Right lobe of liver (tissue), 6 donors: ENCODE measurements around the gene PDE6B. TPM values are rescaled to one million over a fixed set of nuclear protein-coding genes. Genes with fewer than 3 reads are reported as not detected.

Experiments
- ATAC-seq, 4 donors: fragments of 200-7000 bp; cut with Tn5 transposase; one replicate each; pipeline ENCODE4 v1.9.1; 2020; ENCODE audit warnings: mild to moderate bottlenecking in 4 of 4, moderate library complexity in 4 of 4
- DNase-seq, 3 donors: peaks; one replicate each; pipeline ENCODE4 v3.0.0-alpha.2; 2020
- H3K27ac ChIP-seq, 3 donors: fragments of 200-600 bp; one replicate each; pipeline ENCODE4 v1.8.0; 2022
- H3K27me3 ChIP-seq, 2 donors: fragments of 200-600 bp; one replicate each; pipeline ENCODE4 v1.8.0; 2022
- H3K36me3 ChIP-seq, 4 donors: fragments of 200-600 bp; sonication (generic) in 1 of 4; one replicate each; pipeline versions ENCODE4 v1.5.1 to v1.8.0; 2017 to 2022; ENCODE audit warnings: control low read depth in 1 of 4
- H3K4me1 ChIP-seq, 4 donors: fragments of 200-600 bp; sonication (generic) in 1 of 4; one replicate each; pipeline versions ENCODE4 v1.5.1 to v1.8.0; 2017 to 2022; ENCODE audit warnings: control low read depth in 1 of 4
- H3K4me3 ChIP-seq, 3 donors: fragments of 200-600 bp; one replicate each; pipeline ENCODE4 v1.8.0; 2022
- H3K9me3 ChIP-seq, 4 donors: fragments of 200-600 bp; sonication (generic) in 1 of 4; one replicate each; pipeline versions ENCODE4 v1.5.1 to v1.8.0; 2017 to 2022; ENCODE audit warnings: control low read depth in 1 of 4
- CTCF ChIP-seq, 4 donors: fragments of 200-600 bp in 3 of 4; fragments of 450-650 bp in 1 of 4; IDR thresholded peaks; one replicate each; pipeline versions ENCODE4 v1.5.1 to v1.8.0; 2016 to 2022; ENCODE audit warnings: antibody characterized with exemption in 4 of 4, mild to moderate bottlenecking in 2 of 4
- POLR2A ChIP-seq: fragments of 450-650 bp; IDR thresholded peaks from one replicate; pipeline ENCODE4 v1.6.1; 2017; ENCODE audit warnings: antibody characterized with exemption, mild to moderate bottlenecking
- WGBS: methylation state at CpG from one replicate; pipeline ENCODE4 v1.1.6; 2018; ENCODE audit warnings: low coverage, low lambda C conversion rate; ENCODE audit not compliant: insufficient coverage; ENCODE audit errors: missing lambda C conversion rate; 5-methylcytosine and 5-hydroxymethylcytosine counted together
- intact Hi-C, 2 donors: fragments of 100-400 bp; cut with DNase I; formaldehyde crosslinking; loops; one replicate each; pipeline versions ENCODE4 v1.11.2 to v1.14.1; 2022
- total RNA-seq, 6 experiments: library from RNA; depleted of rRNA in 2 of 6; stranded (reverse); fragments of >200 nt in 2 of 6; fragmentation: NEBNext Ultra II Directional in 3 of 6; extraction: Animal tissue kit (Norgen Biotek cat#: 25700) in 3 of 6; gene quantifications; one replicate each; pipeline versions ENCODE4 v1.1.0 to v1.2.4, GENCODE V29; 2016 to 2023
- donor health status: DM: no; HTN: yes; CAD: no.
- donor health status: DM: no; HTN: no; CAD: no.
- donor health status: DM: no; HTN: no; CAD: no.
- donor health status: DM: no; HTN: yes; CAD: no.
- donor health status: DM: no; HTN: yes; CAD: no.

Gene PDE6B
- total RNA-seq, 6 experiments from 2014 or later, result 0.24 to 1.9 (median 0.76) TPM; not detected in 1

GRCh38 chr4:708631-708933 lies 83.2 kb downstream of the PDE6B start:
- H3K36me3 ChIP-seq, result no peaks in the 10 kb centered on the region
- H3K27me3 ChIP-seq, result no peaks in the 10 kb centered on the region
- peaks cover 0 to 5% (median 0%) of the 10 kb centered on the region in 4 donors for H3K4me1 ChIP-seq

GRCh38 chr4:709348-709747 lies 84.0 kb downstream of the PDE6B start:
- WGBS, result 95% methylated on average over 5 of the region's 6 CpGs
- no peaks in the 10 kb centered on the region for H3K9me3 ChIP-seq
- intact Hi-C loops, result no loop called here

More at GRCh38 chr4:708631-708933, 83.2 kb downstream of the PDE6B start:
- WGBS, result 70% methylated on average over 2 of the region's 6 CpGs
- intact Hi-C loops, result no loop called here
- H3K9me3 ChIP-seq, result no peaks in the 10 kb centered on the region
- no peak overlapping the region for H3K27ac ChIP-seq
- DNase-seq, result peak in 1 of 3 donors; percentile 36
- H3K4me3 ChIP-seq, result no peak overlapping the region
- no peak for ATAC-seq
- TF ChIP-seq POLR2A (no peak), CTCF (IDR thresholded peaks at IDR 0.05) (no peak)

GRCh38 chr4:710116-710515 lies 84.7 kb downstream of the PDE6B start:
- intact Hi-C loops, result no loop called here
- 82% methylated on average over 4 of the region's 9 CpGs for WGBS
- Histone ChIP-seq H3K4me1 (peaks cover 0 to 5% (median 0%) of the 10 kb centered on the region in 4 donors), H3K4me3 (no peak overlapping the region), H3K36me3 (peaks cover 0 to 6% (median 0%) of the 10 kb centered on the region in 4 donors), H3K9me3 (no peaks in the 10 kb centered on the region), H3K27ac (no peak overlapping the region), H3K27me3 (no peaks in the 10 kb centered on the region)
- ATAC-seq, result no peak
- DNase-seq, result no peak
- TF ChIP-seq POLR2A (no peak), CTCF (IDR thresholded peaks at IDR 0.05) (no peak)

More at GRCh38 chr4:709348-709747, 84.0 kb downstream of the PDE6B start:
- Histone ChIP-seq H3K4me1 (peaks cover 0 to 5% (median 0%) of the 10 kb centered on the region in 4 donors), H3K27ac (no peak overlapping the region), H3K27me3 (no peaks in the 10 kb centered on the region), H3K36me3 (peaks cover 0 to 3% (median 0%) of the 10 kb centered on the region in 4 donors), H3K4me3 (no peak overlapping the region)
- TF ChIP-seq POLR2A (no peak), CTCF (IDR thresholded peaks at IDR 0.05) (no peak)
- ATAC-seq (no peak), DNase-seq (no peak)

GRCh38 chr4:710916-711315 lies 85.5 kb downstream of the PDE6B start:
- peak in 1 of 4 donors; percentile 27 for ATAC-seq

More at GRCh38 chr4:710916-711315, 85.5 kb downstream of the PDE6B start:
- Histone ChIP-seq H3K36me3 (peaks cover 0 to 6% (median 0%) of the 10 kb centered on the region in 4 donors), H3K4me1 (peaks cover 0 to 5% (median 0%) of the 10 kb centered on the region in 4 donors), H3K9me3 (no peaks in the 10 kb centered on the region), H3K4me3 (no peak overlapping the region), H3K27ac (no peak overlapping the region), H3K27me3 (no peaks in the 10 kb centered on the region)
- no peak for DNase-seq
- WGBS, result 76% methylated on average over 5 of the region's 13 CpGs
- intact Hi-C loops, result no loop called here
- TF ChIP-seq CTCF (IDR thresholded peaks at IDR 0.05) (no peak), POLR2A (no peak)
